ENCODE measurements around the gene TTLL7.

- no peak for TF ChIP-seq CTCF (IDR thresholded peaks at IDR 0.05; ENCODE audit: low read depth, low read length)
- no peak for TF ChIP-seq EZH2phosphoT487 (IDR thresholded peaks at IDR 0.05; ENCODE audit: low read depth)
These were observed 133.9 kb downstream of the TTLL7 start for GRCh38 chr1:83864991-83865390.
